SW480 (cell line): ENCODE measurements around the gene RNF217.
"Not testable (repeated sequence)": the region's sequence is repeated elsewhere in the genome, so short reads cannot be mapped to it uniquely, and the experiment has no call there.

ENCODE experiments used
- DNase-seq: peaks from one replicate; pipeline ENCODE4 v3.0.0-alpha.2; 2016; ENCODE audit warnings: low spot score

The RNF217 gene

GRCh38 chr6:124961777-124962638 is at the start of gene RNF217:
Gene RNF217 (plus strand): TSS chr6:124962437. CDS start chr6:124962545, 108 bp downstream.
- DNase-seq, result peak; percentile 64

GRCh38 chr6:124913056-124913455 is 49.2 kb upstream of the RNF217 start:
- DNase-seq, result no peak

- DNase-seq, result no peak
These were observed 44.5 kb upstream of the RNF217 start for GRCh38 chr6:124917769-124918168.

GRCh38 chr6:124919703-124920102 is 42.5 kb upstream of the RNF217 start:
- not testable (repeated sequence) for DNase-seq

GRCh38 chr6:124924333-124924759 is 37.9 kb upstream of the RNF217 start:
- DNase-seq, result no peak

GRCh38 chr6:124926435-124926834 is 35.8 kb upstream of the RNF217 start:
- DNase-seq, result no peak

GRCh38 chr6:124927806-124928205 is 34.4 kb upstream of the RNF217 start:
- peak; percentile 1 for DNase-seq

GRCh38 chr6:124928851-124929250 is 33.4 kb upstream of the RNF217 start:
- DNase-seq, result no peak

- DNase-seq, result no peak
These were observed 24.6 kb upstream of the RNF217 start for GRCh38 chr6:124937645-124938044.

- DNase-seq, result no peak
These were observed 21.0 kb upstream of the RNF217 start for GRCh38 chr6:124941259-124941658.

- DNase-seq, result no peak
These were observed 18.6 kb upstream of the RNF217 start for GRCh38 chr6:124943658-124944057.

- DNase-seq, result no peak
These were observed 14.2 kb upstream of the RNF217 start for GRCh38 chr6:124947971-124948451.

GRCh38 chr6:124949706-124950105 is 12.5 kb upstream of the RNF217 start:
- DNase-seq, result no peak

- DNase-seq, result no peak
These were observed 8.4 kb upstream of the RNF217 start for GRCh38 chr6:124953808-124954207.

GRCh38 chr6:124955108-124955856 is 7.0 kb upstream of the RNF217 start:
- DNase-seq, result no peak

GRCh38 chr6:124956018-124956417 is 6.2 kb upstream of the RNF217 start:
- no peak for DNase-seq

GRCh38 chr6:124958149-124958548 is 4.1 kb upstream of the RNF217 start:
- no peak for DNase-seq

GRCh38 chr6:124958759-124959354 is 3.4 kb upstream of the RNF217 start:
- peak; percentile 42 for DNase-seq

- no peak for DNase-seq
These were observed 1.3 kb upstream of the RNF217 start for GRCh38 chr6:124960757-124961463.

- no peak for DNase-seq
These were observed 817 bp upstream of the RNF217 start for GRCh38 chr6:124961464-124961776.

- peak; percentile 43 for DNase-seq
These were observed 590 bp downstream of the RNF217 start for GRCh38 chr6:124962639-124963415.
